Amniotic epithelial cell (primary cell): ENCODE data around the gene BDP1.
"Not testable (repeated sequence)": the region's sequence is repeated elsewhere in the genome, so short reads cannot be mapped to it uniquely, and the experiment has no call there.

Experiments used
- DNase-seq: peaks from one replicate; pipeline ENCODE4 v3.0.0-alpha.2; 2010; ENCODE audit warnings: low read depth

Gene BDP1

DNA sequence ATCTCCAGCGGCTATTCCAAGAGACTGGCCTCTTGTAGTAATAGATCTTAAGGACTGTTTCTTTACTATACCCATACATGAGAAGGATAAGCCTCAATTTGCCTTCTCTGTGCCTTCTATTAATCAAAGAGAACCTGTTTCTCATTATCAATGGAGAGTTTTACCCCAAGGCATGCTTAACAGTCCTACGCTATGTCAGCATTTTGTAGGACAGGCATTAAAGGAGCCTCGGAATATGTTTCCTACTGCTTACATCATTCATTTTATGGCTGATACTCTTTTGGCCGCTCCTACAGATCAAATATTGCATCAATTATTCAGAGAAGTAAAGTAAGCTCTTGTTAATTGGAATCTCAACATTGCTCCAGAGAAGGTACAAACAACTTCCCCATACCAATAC is 120.1 kb downstream of the BDP1 start:
- not testable (repeated sequence) for DNase-seq

DNA sequence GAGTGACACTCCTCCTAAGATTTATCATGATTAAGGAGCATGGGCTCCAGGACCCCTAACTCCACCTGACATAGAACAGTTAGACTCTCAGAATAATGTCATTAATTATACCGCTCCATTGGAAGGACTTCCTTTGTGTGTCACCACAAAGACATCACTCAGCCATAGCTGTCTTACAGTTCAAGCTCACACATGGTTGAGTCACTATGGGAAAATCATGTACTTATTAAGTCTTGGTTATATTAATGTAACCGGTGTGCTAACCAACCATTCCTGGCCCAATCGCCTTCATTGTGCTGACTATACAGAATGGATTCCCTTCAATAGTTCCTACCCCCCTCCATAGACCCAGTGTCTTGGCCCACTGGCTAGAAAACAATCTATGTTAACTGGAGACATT is 120.8 kb downstream of the BDP1 start:
- no peak for DNase-seq

DNA sequence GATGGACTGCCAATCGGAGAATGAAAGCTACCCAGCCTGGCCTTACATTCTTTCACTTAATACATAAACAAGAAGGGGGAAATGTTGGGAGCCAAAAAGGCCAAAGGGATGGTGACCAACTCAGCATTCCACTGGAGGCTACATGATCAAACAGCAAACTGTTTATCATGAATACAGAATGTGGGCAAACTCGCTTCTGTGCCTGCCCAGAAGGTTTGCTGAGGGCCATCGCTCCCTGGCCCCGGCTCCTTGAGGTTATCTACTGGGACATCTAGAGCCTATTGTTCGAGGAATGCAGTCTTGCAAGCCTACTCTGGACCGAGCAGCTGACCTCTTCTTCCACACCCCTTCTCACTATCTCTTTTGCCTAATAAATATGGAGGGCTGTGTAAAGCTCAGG is 122.4 kb downstream of the BDP1 start:
- not testable (repeated sequence) for DNase-seq

DNA sequence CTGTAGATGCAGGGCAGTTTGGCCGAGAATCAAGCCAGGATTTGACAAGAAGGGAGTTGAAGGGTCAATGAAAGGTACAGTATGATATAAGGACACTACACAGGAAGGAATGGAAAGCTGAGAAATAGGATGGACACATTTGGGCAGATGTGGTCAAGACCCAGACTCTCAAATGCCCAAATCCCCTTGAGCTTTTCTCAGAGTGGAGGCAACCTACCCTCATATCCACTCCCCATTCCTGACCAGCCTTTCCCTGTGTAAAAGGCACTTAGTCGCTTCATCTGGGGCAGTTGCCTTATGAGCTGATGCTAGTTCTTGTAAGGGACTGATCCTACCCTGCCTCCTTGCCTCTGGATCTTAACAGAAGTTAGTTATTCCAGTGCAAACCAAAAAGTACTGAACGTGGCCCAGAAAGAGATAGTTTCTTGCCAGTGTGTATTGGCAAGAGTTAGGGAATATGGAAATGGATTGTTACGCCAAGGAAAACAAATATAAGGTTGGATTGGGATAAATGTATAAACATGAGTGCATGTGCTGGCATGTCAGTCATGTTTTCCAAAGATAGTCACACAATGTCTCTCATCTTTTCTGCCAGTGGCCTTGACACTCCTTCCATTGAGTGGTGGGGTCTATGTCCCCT is 127.6 kb downstream of the BDP1 start:
- DNase-seq = no peak

- peak; percentile 82 for DNase-seq
These were observed 130.8 kb downstream of the BDP1 start for GRCh38 chr5:71586052-71586940.

DNA sequence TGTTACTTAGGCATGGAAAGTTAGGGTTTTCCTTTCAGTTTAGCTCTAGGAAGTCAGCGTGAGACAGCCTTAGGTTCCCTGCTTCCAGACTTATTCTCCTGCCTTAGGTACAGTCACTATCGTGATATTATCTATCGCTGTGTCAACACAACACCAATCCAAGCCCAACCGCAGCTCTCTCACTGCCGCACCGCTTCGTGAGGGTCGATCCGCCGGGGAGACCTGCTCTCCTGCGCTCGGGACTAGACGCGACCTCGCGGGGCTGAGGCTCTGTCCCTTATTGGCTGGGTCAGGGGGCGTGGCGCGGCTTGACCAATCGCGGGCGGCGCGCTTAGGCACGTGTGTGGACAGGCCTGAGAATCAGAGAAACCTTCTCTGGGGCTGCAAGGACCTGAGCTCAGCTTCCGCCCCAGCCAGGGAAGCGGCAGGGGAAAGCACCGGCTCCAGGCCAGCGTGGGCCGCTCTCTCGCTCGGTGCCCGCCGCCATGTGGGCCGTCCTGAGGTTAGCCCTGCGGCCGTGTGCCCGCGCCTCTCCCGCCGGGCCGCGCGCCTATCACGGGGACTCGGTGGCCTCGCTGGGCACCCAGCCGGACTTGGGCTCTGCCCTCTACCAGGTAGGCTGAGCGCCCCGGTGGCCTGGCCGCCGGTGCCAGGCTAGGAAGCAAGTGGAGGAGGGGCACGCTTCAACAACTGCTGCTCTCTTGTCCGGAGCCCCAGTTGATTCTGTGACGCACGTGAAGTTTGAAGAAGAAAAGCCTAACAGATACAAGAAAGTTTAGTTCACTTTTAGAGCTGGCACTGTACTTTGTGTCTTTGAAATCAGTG is 131.7 kb downstream of the BDP1 start, which contains the start of gene MCCC2:
TSS of gene MCCC2 (plus strand) at position 400 of the 825 bp plus-strand sequence. CDS start at position 486, 86 bp downstream.
- peak; percentile 94 for DNase-seq

DNA sequence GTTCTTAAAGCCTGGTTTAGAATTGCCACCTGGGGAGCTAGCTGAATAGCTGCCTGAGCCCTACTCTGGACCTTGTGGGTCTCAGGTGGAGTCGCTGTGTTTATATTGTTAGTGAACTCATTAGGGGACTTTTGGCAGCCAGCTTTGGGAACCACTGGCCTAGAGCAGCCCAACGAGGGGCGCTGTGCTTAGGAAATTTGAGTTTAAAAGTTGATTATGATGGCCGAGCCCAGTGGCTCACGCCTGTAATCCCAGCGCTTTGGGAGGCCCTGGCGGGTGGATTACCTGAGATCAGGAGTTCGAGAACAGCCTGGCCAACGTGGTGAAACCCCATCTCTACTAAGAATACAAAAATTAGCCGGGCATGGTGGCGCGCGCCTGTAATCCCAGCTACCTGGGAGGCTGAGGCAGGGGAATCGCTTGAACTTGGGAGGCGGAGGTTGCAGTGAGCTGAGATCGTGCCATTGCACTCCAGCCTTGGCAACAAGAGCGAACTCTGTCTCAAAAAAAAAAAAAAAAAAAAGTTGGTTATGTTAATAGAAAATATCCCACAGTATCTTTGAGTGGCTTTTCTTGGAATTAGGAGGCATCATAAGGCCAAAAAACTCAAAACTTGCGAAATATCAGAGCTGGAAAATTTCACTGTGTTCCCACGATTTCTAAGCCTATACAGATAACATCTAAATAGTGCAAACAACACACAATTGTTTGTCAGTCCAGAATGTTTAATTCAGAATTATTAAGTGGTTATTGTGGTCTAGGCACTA is 132.5 kb downstream of the BDP1 start:
- DNase-seq = peak; percentile 64

DNA sequence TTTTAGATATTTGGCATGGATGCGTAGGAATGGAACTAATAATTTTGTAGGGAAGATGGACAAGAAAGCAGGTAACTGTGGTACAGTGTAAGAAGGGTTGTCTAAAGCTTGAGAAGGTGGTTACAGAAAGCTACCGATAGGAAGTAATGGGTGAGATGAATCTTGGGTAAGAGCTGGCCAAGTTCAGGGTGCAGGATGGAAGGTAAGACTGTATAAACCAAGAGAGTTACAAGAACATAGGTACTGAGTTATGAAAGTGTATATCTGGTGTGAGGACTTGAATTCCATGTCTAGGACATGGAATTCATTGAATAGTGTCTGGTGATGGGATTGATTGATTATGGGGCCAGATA is 133.1 kb downstream of the BDP1 start:
- DNase-seq = no peak

DNA sequence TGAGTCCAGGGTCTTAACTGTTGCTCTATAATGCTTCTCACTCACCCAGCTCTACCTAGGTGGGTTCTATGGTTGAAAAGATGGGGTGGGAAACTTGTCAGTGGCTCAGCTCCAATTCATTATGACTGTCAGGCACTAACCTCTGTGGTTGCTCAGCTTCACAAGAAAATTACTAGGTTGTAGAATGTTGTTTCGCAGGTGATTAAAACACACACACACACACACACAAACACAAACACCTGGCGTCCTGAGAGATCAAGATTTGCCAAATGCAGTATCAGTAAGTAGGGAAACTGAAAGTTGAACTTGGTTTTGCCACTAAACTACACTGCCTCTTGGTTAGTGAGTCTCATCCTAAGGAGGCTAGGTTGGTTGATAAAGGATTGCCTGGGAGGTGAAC is 134.5 kb downstream of the BDP1 start:
- DNase-seq = no peak

DNA sequence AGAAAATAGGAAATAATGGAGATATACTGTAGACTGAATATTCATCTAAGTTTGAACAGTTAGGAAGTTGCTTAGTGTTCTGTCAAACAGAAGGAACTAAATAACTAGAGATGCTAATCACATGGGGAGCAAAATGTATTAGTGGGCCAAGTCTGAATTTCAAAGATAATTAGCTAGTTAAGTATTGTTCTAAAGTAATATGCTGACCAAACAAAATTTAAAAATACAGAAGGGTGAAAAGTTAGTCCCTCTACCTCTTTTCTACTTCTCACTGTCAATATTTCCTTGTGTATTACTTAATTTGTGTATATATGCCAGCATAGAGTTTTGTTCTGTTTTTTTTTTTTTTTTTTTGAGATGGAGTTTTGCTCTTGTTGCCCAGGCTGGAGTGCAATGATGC is 135.6 kb downstream of the BDP1 start:
- no peak for DNase-seq

DNA sequence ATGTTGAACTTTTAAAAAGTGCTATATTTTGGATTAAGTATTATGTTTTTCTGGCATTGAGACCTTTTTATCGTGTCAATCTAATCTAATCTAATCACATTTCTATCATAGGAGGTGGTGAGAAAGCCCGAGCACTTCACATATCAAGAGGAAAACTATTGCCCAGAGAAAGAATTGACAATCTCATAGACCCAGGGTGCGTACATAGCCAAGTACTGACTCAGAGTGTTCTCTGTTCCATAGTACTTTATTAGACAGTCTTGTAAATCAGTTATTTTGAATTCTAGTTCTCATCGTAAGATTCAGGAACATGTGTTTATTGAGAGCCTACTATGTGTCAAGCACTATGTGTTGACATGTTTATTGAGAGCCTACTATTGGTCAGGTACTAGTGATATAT is 140.7 kb downstream of the BDP1 start:
- DNase-seq = no peak

- DNase-seq = no peak
These were observed 141.6 kb downstream of the BDP1 start for GRCh38 chr5:71597001-71597400.

DNA sequence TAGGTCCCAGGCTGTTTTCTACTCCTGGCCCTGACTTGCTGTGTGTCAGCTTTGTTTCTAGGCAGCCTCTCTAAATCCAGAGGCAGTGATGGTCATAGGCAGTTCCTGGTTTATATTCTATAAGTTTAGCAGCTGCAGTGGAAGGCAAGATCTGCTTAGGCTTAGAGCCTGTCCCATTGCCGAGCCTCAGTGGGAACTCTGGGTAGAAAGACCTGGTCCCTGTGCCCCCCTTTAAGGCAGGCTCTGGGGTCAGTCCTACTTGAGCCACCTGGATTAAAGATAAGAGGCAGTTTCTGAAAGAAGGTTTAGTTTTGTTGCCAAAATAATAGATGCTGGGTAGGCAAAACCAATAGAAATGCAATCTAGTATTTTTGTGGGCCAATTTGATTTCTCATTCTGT is 145.3 kb downstream of the BDP1 start:
- no peak for DNase-seq

DNA sequence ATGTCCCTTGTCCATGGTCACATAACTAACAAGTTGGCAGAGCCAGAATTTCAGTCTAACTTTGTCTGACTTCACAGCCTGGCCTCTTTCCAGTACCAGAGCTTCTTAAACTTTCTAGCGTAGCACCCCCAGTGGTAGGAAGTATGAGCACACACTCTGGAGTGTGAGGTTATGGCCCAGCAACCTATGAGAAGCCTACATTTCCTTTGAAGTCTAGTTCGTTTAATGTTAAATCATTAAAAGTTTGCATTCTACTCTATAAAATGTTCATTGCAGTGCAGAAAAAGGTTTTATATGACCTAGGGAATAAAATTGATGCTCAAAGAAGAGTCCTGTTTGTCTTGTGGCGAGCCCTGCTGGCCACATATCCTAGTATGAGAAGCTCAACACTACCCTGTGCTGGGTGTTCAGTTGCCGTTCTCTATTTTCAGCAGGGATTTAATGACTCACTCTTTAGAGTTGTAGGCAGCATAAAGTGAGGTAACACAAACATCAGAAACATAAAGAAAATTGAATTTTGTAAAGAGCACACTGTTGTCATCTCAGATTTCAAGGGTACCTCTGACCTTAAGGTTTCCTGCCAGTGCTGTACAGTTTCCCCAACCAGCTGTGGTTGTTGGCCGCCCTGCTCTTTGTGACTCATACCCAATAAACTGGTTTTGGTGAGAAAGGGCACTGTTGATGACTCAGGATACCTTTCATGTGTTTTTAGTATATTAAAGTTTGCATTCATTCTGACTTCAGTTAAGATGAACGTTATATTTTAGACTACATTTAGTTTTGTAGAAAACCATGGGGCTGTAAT is 146.0 kb downstream of the BDP1 start:
- peak; percentile 88 for DNase-seq

DNA sequence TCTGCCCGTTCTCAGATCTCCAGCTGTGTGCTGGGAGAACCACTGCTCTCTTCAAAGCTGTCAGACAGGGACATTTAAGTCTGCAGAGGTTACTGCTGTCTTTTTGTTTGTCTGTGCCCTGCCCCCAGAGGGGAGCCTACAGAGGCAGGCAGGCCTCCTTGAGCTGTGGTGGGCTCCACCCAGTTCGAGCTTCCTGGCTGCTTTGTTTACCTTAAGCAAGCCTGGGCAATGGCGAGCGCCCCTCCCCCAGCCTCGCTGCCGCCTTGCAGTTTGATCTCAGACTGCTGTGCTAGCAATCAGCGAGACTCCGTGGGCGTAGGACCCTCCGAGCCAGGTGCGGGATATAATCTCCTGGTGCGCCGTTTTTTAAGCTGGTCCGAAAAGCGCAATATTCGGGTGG is 154.5 kb downstream of the BDP1 start:
- not testable (repeated sequence) for DNase-seq

DNA sequence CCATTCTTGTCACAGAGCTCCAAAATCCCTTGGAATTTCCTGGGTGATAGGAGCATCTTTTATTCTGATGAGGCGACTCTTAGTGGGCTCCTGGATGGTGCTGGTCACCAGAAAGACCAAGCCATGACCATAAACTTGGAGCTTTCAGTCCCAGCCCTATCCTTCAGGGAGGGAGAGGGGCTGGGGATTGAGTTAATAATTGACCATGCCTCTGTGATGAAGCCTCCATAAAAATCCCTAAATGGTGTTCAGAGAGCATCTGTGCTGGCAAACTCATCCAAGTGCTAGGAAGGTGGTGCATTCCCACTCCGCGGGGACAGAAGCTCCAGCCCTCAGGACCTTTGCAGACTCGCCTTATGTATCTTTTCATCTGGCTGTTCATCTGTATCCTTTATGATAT is 160.4 kb downstream of the BDP1 start:
- no peak for DNase-seq
